Cerebellar nuclear complex (tissue), 1 donor: ENCODE measurements around the gene SHB.
A peak's percentile ranks its signal among the peaks of the same experiment; 100 is the strongest.

Experiments used
- DNase-seq, 2 experiments: peaks; one replicate each; lab custom pipeline; 2025; lab: John Stamatoyannopoulos, UW

Gene SHB

GRCh38 chr9:38008168-38009034 lies 60.6 kb downstream of the SHB start:
- no peak for DNase-seq

- no peak for DNase-seq
Observed at GRCh38 chr9:38007016-38007415, 62.0 kb downstream of the SHB start.

GRCh38 chr9:38006163-38006562 lies 62.9 kb downstream of the SHB start:
- no peak for DNase-seq

GRCh38 chr9:38004809-38005560 lies 64.0 kb downstream of the SHB start:
- no peak for DNase-seq

- DNase-seq, result peak; percentile 78 to 89
Observed at GRCh38 chr9:38003946-38004808, 64.8 kb downstream of the SHB start.

- DNase-seq, result no peak
Observed at GRCh38 chr9:38003230-38003629, 65.8 kb downstream of the SHB start.

- no peak for DNase-seq
Observed at GRCh38 chr9:38001430-38001829, 67.6 kb downstream of the SHB start.

GRCh38 chr9:38000735-38001134 lies 68.3 kb downstream of the SHB start:
- no peak for DNase-seq

GRCh38 chr9:38000332-38000731 lies 68.7 kb downstream of the SHB start:
- no peak for DNase-seq

GRCh38 chr9:37999588-38000189 lies 69.3 kb downstream of the SHB start:
- no peak for DNase-seq

- no peak for DNase-seq
Observed at GRCh38 chr9:37998881-37999587, 70.0 kb downstream of the SHB start.

GRCh38 chr9:37997636-37998374 lies 71.2 kb downstream of the SHB start:
- no peak for DNase-seq

- DNase-seq, result no peak
Observed at GRCh38 chr9:37996819-37997217, 72.2 kb downstream of the SHB start.

GRCh38 chr9:37995961-37996818 lies 72.8 kb downstream of the SHB start:
- no peak for DNase-seq

GRCh38 chr9:37995348-37995737 lies 73.7 kb downstream of the SHB start:
- no peak for DNase-seq

GRCh38 chr9:37994639-37995347 lies 74.2 kb downstream of the SHB start:
- no peak for DNase-seq

- DNase-seq, result no peak
Observed at GRCh38 chr9:37992924-37993349, 76.1 kb downstream of the SHB start.

GRCh38 chr9:37990404-37991015 lies 78.5 kb downstream of the SHB start:
- DNase-seq, result no peak
